Subcutaneous abdominal adipose tissue (tissue), 5 donors: ENCODE data around the gene POP7.
A peak's percentile ranks its signal among the peaks of the same experiment; 100 is the strongest.

Experiments
- H3K27ac ChIP-seq: one replicate; pipeline ENCODE4 v1.7.0; 2013; ENCODE audit warnings: low read depth, mild to moderate bottlenecking, inconsistent platforms, low read length, moderate library complexity
- H3K27me3 ChIP-seq, 5 donors: one replicate each; pipeline ENCODE4 v1.7.0; 2013; ENCODE audit warnings: low read length in 5 of 5, inconsistent platforms in 1 of 5; ENCODE audit not compliant: control insufficient read depth in 5 of 5, insufficient read depth in 4 of 5
- H3K36me3 ChIP-seq, 5 donors: one replicate each; pipeline ENCODE4 v1.7.0; 2013; ENCODE audit warnings: low read length in 5 of 5; ENCODE audit not compliant: control insufficient read depth in 5 of 5, insufficient read depth in 5 of 5
- H3K4me1 ChIP-seq, 5 donors: one replicate each; pipeline ENCODE4 v1.7.0; 2013; ENCODE audit warnings: low read length in 5 of 5, mild to moderate bottlenecking in 3 of 5, moderate library complexity in 1 of 5; ENCODE audit not compliant: control insufficient read depth in 5 of 5, insufficient read depth in 5 of 5
- H3K4me3 ChIP-seq, 5 donors: one replicate each; pipeline ENCODE4 v1.7.0; 2013; ENCODE audit warnings: low read length in 5 of 5, low read depth in 1 of 5
- H3K9ac ChIP-seq, 5 donors: one replicate each; pipeline ENCODE4 v1.7.0; 2013; ENCODE audit warnings: low read length in 5 of 5, mild to moderate bottlenecking in 4 of 5, moderate library complexity in 3 of 5
- H3K9me3 ChIP-seq, 5 donors: one replicate each; pipeline ENCODE4 v1.7.0; 2013; ENCODE audit warnings: low read length in 5 of 5; ENCODE audit not compliant: control insufficient read depth in 5 of 5
- donor health status: healthy.
- donor health status: healthy.
- donor health status: healthy.
- donor health status: healthy.
- donor health status: healthy.

The POP7 gene

DNA sequence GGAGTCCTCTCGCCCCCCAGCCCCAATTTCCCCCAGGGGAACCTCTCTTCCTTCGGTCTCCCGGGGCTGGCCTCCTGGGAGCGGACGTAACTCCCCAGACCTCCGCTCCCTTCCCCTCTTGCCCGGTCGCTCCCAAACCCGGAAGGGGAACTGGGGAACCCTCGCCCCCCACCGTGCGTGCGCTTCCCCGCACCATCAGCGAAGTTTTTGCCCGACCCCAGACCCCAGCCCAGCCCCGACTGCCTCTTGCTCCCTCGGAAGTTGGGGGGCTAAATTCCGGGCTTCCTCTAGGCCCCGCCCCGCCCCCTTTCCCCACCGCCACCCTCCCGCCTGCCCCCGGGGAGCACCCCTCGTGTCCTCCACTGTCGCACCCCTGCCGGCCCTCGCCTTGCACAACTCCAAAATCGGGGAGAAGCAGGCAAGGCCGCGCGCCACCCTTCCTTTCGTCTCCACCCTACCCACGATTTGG lies 31.9 kb upstream of the POP7 start:
- H3K9ac ChIP-seq = peak overlapping the region in 4 of 5 donors; percentile 92 to 97 (median 96)
- H3K4me1 ChIP-seq = peaks cover 3 to 35% (median 9%) of the 10 kb centered on the region in 5 donors
- no peaks in the 10 kb centered on the region for H3K27me3 ChIP-seq
- H3K36me3 ChIP-seq = peaks cover 0 to 27% (median 26%) of the 10 kb centered on the region in 5 donors
- H3K9me3 ChIP-seq = no peaks in the 10 kb centered on the region
- H3K27ac ChIP-seq = peak overlapping the region; percentile 92
- H3K4me3 ChIP-seq = peak overlapping the region; percentile 66 to 90 (median 89)

GRCh38 chr7:100674411-100675104 lies 31.4 kb upstream of the POP7 start:
- Histone ChIP-seq H3K9ac (peak overlapping the region in 4 of 5 donors; percentile 91 to 97 (median 96)), H3K4me1 (peaks cover 3 to 37% (median 13%) of the 10 kb centered on the region in 5 donors), H3K36me3 (peaks cover 0 to 32% (median 31%) of the 10 kb centered on the region in 5 donors), H3K4me3 (peak overlapping the region; percentile 72 to 90 (median 89)), H3K27ac (peak overlapping the region; percentile 92), H3K9me3 (no peaks in the 10 kb centered on the region), H3K27me3 (no peaks in the 10 kb centered on the region)

DNA sequence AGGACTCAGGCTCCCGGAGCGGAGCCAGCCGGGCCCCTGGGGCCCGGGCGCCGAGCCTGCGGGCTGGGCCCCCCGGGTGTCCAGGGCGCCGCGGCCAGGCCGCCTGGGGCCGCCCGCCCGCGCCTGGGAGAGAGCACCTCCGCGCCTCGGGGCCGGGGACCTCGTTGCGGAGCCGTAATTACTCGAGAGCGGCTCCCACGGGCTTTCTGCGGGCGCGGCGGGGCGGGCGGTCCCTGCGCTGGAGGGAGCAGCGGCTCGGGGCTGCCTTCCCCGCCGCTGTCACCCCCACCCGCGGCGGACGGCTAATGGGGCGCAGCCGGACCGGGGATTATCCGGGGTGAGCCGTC lies 30.8 kb upstream of the POP7 start:
- peak overlapping the region; percentile 92 for H3K27ac ChIP-seq
- peak overlapping the region in 4 of 5 donors; percentile 80 to 90 (median 90) for H3K4me3 ChIP-seq
- H3K27me3 ChIP-seq = no peaks in the 10 kb centered on the region
- H3K36me3 ChIP-seq = peaks cover 0 to 36% (median 34%) of the 10 kb centered on the region in 5 donors
- no peaks in the 10 kb centered on the region for H3K9me3 ChIP-seq
- H3K4me1 ChIP-seq = peaks cover 3 to 42% (median 17%) of the 10 kb centered on the region in 5 donors
- H3K9ac ChIP-seq = peak overlapping the region in 4 of 5 donors; percentile 91 to 97 (median 96)

DNA sequence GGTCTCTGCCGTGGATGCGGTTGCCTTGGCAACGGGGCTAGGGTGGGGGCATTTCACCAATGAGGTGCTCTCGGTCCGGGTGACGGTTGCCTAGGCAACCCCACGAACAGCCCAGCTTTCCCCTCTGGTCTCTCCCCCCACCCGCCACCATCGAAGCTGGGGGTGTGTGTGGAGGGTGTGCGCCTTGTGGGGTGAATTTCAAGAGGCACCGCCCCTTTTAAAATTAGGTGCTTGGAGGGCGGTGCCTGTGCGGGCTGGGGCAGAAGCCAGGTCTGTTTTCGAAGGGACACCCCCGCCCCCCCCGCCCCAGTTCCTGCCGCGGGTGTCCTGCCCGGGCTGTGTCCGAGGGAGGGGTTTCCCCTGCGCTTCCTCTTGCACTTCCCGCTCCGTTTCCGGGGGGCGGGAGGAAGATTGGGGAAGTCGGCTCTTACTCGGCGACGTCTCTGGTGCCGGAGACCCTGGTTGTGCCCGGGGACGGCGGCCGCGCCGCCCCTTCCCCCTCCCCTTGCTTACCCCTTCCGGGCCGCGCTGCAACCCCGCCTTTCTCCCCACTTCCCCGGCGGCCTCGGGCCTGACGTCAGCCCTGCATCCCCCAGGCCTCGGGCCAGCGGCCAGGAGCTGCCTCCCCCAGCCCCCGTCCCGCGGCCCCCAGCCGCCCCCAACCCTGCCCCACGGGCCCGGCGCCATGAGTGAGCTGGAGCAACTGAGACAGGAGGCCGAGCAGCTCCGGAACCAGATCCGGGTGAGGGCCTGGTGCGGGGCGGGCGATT lies 30.2 kb upstream of the POP7 start:
- Histone ChIP-seq H3K27me3 (no peaks in the 10 kb centered on the region), H3K9me3 (no peaks in the 10 kb centered on the region), H3K27ac (peak overlapping the region; percentile 92), H3K4me1 (peaks cover 4 to 48% (median 23%) of the 10 kb centered on the region in 5 donors), H3K36me3 (peaks cover 0 to 42% (median 37%) of the 10 kb centered on the region in 5 donors), H3K9ac (peak overlapping the region in 1 of 5 donors; percentile 66), H3K4me3 (peak overlapping the region; percentile 48 to 90 (median 89))

DNA sequence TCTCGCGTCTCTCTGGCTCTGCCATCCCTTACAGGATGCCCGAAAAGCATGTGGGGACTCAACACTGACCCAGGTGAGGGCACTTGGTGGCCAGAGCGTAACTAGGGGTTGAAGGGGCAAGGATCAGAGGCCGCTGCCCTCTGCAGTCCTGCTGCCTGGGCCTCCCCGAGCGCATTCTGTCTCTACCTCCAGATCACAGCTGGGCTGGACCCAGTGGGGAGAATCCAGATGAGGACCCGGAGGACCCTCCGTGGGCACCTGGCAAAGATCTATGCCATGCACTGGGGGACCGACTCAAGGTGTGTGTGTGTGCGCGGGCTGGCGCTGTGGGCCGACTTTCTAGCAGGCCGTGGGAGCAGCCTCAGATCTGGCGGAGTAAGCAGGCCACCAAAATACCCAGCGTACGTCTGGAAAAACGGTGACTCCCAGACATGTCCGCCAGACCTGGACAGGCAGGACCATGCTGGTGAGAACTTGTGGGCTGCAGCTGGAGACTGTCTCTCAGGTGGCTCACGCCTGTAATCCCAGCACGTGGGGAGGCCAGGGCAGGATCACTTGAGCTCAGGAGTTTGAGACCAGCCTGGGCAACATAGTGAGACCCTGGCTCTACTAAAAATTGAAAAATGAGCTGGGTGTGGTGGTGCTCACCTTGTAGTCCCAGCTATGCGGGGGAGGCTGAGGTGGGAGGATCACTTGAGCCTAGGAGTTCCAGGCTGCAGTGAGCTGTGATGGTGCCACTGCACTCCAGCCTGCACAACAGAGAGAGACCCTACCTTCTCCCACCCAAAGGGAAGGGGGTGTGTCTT lies 29.2 kb upstream of the POP7 start:
- Histone ChIP-seq H3K36me3 (peaks cover 0 to 49% (median 40%) of the 10 kb centered on the region in 5 donors), H3K4me3 (peak overlapping the region in 4 of 5 donors; percentile 0 to 90 (median 22)), H3K4me1 (peaks cover 4 to 51% (median 26%) of the 10 kb centered on the region in 5 donors), H3K9me3 (no peaks in the 10 kb centered on the region), H3K9ac (peak overlapping the region in 1 of 5 donors; percentile 21), H3K27ac (peak overlapping the region; percentile 92), H3K27me3 (no peaks in the 10 kb centered on the region)

DNA sequence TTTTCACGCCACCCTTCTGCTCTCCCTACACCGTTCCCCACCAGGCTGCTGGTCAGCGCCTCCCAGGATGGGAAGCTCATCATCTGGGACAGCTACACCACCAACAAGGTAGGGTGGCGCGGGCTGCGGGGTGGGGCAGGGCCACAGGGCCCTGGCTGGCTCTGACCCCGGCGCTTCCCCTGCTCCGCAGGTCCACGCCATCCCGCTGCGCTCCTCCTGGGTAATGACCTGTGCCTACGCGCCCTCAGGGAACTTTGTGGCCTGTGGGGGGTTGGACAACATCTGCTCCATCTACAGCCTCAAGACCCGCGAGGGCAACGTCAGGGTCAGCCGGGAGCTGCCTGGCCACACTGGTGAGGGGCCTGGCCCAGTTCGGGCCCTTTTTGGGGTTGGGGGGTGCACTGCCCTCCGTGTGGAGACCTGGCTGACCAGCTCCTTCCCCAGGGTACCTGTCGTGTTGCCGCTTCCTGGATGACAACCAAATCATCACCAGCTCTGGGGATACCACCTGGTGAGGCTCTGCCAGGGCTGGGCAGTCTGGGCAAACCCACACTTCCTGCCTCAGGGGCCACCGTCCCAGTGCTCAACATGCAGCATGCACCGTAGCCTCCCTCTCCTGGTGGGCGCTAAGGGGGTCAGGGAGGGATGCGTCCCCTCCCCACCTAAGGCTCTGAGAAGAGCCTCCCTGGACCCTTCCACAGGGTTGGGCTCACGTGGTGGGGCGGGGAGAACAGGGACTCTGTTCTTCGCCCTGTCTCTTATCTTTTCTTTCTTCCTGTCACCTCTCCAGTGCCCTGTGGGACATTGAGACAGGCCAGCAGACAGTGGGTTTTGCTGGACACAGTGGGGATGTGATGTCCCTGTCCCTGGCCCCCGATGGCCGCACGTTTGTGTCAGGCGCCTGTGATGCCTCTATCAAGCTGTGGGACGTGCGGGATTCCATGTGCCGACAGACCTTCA lies 28.3 kb upstream of the POP7 start:
- H3K9ac ChIP-seq = no peak overlapping the region
- no peaks in the 10 kb centered on the region for H3K27me3 ChIP-seq
- H3K4me3 ChIP-seq = no peak overlapping the region
- H3K36me3 ChIP-seq = peaks cover 0 to 58% (median 49%) of the 10 kb centered on the region in 5 donors
- H3K4me1 ChIP-seq = peaks cover 4 to 51% (median 26%) of the 10 kb centered on the region in 5 donors
- no peaks in the 10 kb centered on the region for H3K9me3 ChIP-seq
- H3K27ac ChIP-seq = no peak overlapping the region

DNA sequence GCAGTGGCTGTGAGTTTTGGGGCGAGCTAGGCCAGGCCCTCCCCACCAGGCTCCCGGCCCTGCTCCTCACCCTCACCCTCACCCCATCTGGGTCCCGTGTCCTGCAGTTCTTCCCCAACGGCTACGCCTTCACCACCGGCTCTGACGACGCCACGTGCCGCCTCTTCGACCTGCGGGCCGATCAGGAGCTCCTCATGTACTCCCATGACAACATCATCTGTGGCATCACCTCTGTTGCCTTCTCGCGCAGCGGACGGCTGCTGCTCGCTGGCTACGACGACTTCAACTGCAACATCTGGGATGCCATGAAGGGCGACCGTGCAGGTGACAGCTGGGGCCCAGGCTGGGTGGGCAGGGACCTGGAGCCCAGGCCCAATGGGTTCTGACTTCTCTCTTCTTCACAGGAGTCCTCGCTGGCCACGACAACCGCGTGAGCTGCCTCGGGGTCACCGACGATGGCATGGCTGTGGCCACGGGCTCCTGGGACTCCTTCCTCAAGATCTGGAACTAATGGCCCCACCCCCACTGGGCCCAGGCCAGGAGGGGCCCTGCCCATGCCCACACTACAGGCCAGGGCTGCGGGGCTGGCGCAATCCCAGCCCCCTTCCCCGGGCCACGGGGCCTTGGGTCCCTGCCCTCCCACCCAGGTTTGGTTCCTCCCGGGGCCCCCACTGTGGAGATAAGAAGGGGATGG lies 27.5 kb upstream of the POP7 start:
- H3K4me3 ChIP-seq = no peak overlapping the region
- H3K27ac ChIP-seq = no peak overlapping the region
- H3K9ac ChIP-seq = no peak overlapping the region
- H3K27me3 ChIP-seq = no peaks in the 10 kb centered on the region
- peaks cover 2 to 44% (median 26%) of the 10 kb centered on the region in 5 donors for H3K4me1 ChIP-seq
- peaks cover 0 to 66% (median 58%) of the 10 kb centered on the region in 5 donors for H3K36me3 ChIP-seq
- H3K9me3 ChIP-seq = no peaks in the 10 kb centered on the region

DNA sequence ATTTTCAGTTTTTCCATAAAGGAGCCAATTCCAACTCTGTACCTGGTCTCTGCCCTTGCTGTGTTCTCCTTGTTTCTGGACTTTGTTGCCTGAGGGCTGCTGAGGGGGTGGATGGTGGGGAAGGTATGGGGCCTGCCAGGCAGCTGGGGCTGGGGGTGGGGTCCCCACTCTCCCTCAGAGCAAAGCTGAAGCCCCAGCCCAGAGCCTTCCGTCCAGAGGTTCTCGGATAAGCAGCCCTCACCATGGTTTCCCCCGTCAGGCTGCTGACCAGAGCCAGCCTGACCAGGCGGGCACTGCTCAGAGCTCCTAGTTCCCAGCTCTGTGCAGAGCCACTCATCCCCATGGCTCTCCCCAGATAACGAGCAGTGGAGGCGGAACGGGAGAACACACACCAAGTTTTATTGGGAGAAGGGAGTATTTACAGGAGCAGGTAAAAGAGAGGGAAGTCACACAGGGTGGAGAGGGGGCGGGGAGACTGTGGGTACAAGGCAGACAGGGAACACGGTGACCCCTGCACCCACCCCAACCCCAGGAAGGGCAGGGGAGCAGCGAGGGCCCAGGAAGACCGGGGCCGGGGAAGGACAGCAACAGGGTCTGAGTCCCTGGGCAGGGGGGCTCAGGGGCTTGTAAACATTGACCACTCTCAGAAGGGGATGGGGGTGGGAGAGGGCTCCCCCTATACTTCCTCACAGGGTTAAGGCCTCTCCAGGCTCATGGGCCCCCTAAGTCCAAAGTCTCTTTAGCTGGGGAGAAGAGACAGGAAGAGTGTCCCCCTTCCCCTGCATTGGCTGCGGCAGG lies 26.6 kb upstream of the POP7 start:
- no peaks in the 10 kb centered on the region for H3K9me3 ChIP-seq
- H3K4me3 ChIP-seq = no peak overlapping the region
- peak overlapping the region; percentile 81 for H3K27ac ChIP-seq
- no peaks in the 10 kb centered on the region for H3K27me3 ChIP-seq
- peaks cover 0 to 75% (median 67%) of the 10 kb centered on the region in 5 donors for H3K36me3 ChIP-seq
- H3K4me1 ChIP-seq = peaks cover 2 to 43% (median 26%) of the 10 kb centered on the region in 5 donors
- peak overlapping the region in 2 of 5 donors; percentile 20 to 59 for H3K9ac ChIP-seq
